HG02759 (cell line): ENCODE data around the gene HOXD10.

Source experiments
- ATAC-seq: cut with Tn5 transposase; IDR thresholded peaks from one replicate; pipeline ENCODE4 v1.9.1; 2021; ENCODE audit warnings: mild to moderate bottlenecking, moderate library complexity; ENCODE audit not compliant: unreplicated experiment

Gene HOXD10

GRCh38 chr2:176160986-176161824 is 44.6 kb downstream of the HOXD10 start:
- ATAC-seq, result no peak

DNA sequence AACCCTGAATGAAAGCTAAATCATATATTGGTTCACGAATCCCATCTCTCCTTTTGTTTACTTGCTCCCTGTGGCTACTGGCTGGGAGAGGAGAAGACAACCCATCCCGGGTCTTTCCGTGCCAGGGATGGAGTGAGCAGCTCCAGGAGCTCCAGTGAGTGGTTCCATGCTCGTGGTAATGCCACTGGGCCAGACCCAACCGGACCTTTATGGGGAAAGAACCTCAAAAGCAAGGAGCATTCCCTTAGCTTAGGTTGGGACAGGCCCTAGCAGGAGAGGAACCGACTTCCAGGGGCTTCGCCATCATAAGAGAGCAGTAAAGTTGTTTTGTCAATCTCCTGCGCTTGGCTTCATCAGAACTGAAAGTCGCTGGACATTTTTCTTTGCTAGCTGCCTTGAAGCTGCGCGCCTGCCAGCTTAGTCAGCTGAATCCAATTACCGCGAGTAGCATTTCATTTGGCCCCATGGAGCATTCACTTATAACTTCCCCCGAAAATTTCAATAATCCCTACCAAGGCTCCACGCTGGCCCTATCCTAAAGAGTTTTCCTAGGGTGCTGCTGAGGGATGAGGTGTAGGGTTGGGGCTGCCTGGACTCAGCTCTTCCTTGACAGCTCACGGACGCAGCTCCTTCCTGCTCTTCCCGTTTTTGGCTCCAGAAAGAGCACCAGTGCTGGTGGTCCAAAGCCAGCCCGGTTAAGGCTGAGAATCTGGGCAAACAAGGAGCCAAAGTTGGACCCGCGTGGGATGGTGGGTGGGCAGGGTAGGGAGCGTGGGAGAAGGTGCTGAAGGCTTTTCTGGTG is 45.4 kb downstream of the HOXD10 start:
- no peak for ATAC-seq

GRCh38 chr2:176162911-176163671 is 46.5 kb downstream of the HOXD10 start:
- no peak for ATAC-seq

DNA sequence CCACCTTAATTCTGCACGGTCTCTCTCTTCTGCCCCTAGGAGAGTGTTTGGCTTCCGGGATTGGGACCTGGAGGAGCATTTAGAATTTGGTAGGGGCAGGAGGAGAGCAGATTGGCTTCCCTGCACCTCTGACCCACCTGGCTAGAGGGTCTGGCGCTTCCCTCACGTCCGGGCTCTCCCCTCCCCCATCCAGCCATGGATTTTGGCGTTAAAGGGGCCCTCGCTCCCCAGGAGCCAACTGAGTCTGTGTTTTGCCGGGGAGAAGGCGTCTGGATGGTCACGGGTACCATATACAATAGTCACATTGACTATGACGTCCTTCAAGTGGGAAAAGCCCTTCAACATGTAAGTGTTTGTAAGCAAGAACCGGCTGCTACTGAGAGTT is 47.1 kb downstream of the HOXD10 start:
- no peak for ATAC-seq

DNA sequence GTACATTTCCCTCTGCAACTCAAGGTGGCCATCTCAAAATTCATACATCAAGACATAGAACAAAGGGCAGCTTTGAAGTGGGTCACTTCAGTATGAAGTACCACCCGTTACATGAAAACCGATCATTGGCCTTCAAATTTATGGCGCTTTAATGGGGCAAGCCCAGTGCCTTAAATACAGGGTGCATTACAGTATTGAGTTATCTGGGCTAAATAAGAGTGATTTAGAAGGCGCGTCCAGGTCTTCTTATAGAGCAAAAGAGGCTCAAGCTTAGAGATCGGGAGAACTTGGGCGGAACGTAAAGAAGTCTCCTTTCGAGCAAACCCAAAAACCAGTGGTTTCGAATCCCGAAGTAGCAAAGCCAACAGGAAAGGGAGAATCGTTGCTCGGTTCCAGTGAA is 47.6 kb downstream of the HOXD10 start:
- ATAC-seq, result no peak

DNA sequence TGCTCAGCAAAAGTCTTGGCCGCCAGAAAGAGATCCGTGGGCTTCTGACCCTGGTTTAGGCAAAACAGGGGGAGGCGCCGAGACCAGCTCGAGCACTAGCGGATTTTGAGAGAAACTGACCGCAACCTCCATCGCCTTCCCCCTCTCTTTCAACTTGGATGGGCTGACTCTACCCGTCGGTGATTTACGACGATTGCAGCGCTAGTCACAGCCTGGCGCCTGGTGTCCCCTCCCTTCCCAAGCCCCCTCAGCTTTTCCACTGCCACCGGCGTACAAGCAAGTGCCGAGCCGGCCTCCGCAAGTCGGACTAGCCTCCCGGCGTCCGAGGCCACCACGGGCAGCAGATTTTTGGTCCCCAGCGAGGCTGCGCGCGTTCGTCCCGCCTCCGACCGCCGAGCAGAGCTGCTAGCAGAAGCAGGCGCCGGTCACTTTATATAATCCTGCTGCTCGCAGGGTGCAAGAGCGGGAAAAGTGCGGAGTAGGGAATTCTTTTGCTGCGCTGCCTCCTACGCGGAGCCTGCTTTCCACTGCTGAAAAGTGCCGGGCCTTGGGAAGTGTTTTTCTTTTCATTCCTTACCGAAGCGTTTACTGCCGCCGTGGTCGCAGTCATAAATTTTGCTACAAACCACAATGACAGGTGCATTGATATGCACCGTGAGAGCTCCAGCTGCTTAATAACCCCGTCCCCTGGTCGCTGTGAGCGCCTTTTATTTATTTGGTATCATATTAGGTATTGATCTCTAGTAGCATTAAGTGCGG is 48.2 kb downstream of the HOXD10 start:
- no peak for ATAC-seq

DNA sequence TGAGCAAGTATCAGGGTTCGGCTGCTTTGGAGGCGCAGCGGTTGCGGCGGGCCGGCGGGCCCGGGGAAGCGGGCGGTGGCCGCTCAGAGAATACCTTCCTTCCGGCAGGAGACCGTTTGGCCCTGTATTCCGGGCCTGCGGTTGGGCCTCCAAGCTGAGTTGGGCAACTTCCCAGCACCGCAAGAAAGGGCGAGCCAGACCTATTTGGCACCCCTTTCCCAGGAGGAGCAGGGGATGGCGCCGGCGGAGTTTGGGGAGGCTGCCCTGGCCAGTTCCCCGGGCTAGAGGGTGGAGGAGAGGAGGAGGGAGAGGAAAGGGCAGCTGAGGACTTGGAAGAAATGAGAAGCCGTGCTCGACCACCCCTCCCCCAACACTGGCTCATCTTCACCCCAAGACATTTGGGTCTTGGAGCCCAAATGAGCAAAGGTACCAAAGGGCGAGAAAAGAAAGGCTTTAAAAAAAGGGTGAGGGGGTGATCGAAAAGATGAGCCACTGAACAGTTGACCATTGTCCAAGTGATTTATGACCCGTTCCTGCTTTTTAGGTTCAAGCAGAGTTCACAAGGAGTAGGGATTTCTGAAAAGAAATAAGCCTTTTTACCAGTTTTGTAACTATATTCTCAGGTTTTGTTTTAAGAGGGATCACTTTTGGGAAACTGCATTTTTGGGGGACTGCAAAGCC is 48.9 kb downstream of the HOXD10 start:
- no peak for ATAC-seq

DNA sequence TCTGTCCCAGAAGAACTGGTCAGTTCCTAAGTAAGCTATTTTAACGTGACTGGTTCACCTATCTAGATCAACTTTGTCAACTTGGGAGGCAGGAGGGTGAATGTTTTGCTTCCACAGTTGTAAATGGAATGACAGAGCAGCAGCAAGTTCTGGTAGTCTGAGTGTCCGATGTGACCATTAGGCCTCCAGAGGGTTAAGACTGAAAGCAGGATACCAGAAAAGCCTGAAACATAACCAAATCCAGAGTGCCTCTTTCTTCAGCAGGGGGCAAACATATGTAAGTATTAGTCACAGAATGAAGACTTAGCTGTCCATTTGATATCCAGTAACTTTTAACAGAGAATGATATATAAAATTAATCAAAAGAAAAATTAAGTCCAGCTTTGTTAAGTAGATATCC is 49.7 kb downstream of the HOXD10 start:
- ATAC-seq, result no peak

- no peak for ATAC-seq
Observed at GRCh38 chr2:176167398-176167797, 50.8 kb downstream of the HOXD10 start.

GRCh38 chr2:176169181-176169580 is 52.6 kb downstream of the HOXD10 start:
- ATAC-seq, result no peak
